ENCODE data around the gene ADAM12. TPM values are rescaled to one million over a fixed set of nuclear protein-coding genes. Genes with fewer than 3 reads are reported as not detected.
"Not testable (repeated sequence)": the region's sequence is repeated elsewhere in the genome, so short reads cannot be mapped to it uniquely, and the experiment has no call there.

The ADAM12 gene
- total and polyA plus RNA-seq, 7 donors = 0.01 to 3.3 (median 0.24) TPM; not detected in 2

DNA sequence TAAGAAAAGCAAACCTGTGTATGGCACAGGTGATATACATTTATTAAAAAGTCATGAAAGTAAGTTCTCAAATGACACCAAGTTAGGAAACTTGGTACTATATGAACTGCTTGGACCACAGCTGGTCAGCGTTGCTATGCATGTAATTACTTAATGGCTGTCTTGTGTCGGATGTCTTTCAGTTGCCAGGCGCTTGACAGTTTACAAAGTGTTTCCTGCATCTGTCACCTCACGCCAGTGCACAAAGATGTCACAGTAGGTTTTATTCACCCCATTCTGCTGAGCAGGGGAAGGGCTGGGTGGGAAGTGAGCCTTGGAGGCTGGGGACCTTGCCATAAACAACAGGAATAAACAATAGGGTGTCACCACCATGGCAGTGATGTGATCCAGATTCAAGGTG is 35.8 kb downstream of the ADAM12 start:
- H3K36me3 ChIP-seq (ENCODE audit: insufficient read depth in 1 of 2, low read depth in 1 of 2) = no peaks in the 10 kb centered on the region
- DNase-seq = no peak
- H3K27ac ChIP-seq = no peak overlapping the region
- TF ChIP-seq, protein P1, sequence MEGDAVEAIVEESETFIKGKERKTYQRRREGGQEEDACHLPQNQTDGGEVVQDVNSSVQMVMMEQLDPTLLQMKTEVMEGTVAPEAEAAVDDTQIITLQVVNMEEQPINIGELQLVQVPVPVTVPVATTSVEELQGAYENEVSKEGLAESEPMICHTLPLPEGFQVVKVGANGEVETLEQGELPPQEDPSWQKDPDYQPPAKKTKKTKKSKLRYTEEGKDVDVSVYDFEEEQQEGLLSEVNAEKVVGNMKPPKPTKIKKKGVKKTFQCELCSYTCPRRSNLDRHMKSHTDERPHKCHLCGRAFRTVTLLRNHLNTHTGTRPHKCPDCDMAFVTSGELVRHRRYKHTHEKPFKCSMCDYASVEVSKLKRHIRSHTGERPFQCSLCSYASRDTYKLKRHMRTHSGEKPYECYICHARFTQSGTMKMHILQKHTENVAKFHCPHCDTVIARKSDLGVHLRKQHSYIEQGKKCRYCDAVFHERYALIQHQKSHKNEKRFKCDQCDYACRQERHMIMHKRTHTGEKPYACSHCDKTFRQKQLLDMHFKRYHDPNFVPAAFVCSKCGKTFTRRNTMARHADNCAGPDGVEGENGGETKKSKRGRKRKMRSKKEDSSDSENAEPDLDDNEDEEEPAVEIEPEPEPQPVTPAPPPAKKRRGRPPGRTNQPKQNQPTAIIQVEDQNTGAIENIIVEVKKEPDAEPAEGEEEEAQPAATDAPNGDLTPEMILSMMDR (IDR thresholded peaks at IDR 0.05) = no peak
- peaks cover 9% of the 10 kb centered on the region for H3K9me3 ChIP-seq
- no peaks in the 10 kb centered on the region for H3K4me1 ChIP-seq
- ATAC-seq = no peak
- intact Hi-C loops (cut with DNase I) = no loop called here
- WGBS, 3 donors = 41 to 48% (median 42%) methylated on average over 4 of the region's 4 CpGs
- H3K27me3 ChIP-seq (ENCODE audit: insufficient read depth in 3 of 3, low read length in 2 of 3) = no peaks in the 10 kb centered on the region
- H3K4me3 ChIP-seq = no peak overlapping the region

DNA sequence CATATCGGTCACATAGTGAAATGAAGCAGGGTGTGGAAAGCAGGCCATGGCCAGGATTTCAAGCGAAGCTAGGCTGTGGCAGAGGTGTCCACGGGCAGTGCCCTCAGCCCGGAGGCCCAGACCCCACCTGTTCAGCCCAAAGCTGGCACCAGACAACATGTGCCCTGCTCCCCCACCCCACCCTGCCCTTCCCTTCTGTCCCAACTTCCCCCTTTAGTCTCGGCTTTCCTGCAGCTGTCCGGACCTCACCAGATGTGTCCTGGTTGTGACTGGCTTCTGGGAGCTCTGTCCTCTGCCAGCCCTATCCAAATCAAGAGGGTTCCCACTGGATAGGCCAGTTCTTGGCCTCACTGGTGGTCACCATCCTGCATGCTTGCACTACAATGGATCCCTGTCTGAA is 37.3 kb downstream of the ADAM12 start:
- H3K27ac ChIP-seq = no peak overlapping the region
- H3K4me1 ChIP-seq = no peaks in the 10 kb centered on the region
- no peaks in the 10 kb centered on the region for H3K9me3 ChIP-seq
- intact Hi-C loops (cut with DNase I) = no loop called here
- WGBS, 3 donors = 27 to 41% (median 37%) methylated on average over 6 of the region's 6 CpGs
- ATAC-seq (peak in 1 of 4 donors; percentile 17), DNase-seq (no peak)
- H3K36me3 ChIP-seq (ENCODE audit: insufficient read depth in 1 of 2, low read depth in 1 of 2) = no peaks in the 10 kb centered on the region
- no peak overlapping the region for H3K4me3 ChIP-seq
- TF ChIP-seq, protein P1 (IDR thresholded peaks at IDR 0.05) = no peak
- no peaks in the 10 kb centered on the region for H3K27me3 ChIP-seq (ENCODE audit: insufficient read depth in 3 of 3, low read length in 2 of 3)

DNA sequence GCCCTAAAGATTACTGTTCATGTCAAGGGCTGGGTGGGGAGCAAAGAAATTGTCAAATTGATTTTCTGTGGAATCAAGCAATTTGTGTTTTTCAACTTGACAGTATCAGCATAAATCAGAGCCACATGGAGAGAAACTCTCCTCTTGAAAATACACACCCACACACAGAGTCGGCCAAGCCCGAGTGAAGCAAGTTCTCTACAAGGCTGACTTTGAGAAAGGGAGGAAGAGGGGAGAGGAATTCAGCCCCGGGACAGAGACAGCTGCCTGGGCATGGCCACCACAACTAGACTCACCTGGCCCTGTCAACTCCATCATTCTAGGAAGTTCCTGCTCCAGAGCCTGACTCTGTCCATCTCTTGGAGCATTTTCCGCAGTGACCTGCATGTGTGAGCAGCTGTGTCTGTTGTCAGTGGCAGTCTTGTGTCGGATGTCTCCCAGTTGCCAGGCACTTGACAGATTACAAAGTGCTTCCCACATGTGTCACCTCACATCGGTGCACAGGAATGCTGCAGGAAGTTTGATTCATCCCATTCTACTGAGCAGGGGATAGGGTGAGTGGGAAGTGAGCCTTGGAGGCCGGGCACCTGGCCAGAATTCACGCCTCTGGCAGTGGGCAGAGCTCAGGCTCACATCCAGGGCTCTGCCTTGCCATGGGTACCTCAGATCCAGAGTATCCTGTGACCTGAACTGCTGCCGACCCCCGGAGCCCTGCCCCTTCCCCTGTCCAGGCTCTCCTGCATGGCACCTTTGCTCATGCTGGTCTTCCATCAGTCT is 37.9 kb downstream of the ADAM12 start:
- no peak overlapping the region for H3K27ac ChIP-seq
- intact Hi-C loops (cut with DNase I) = no loop called here
- H3K27me3 ChIP-seq (ENCODE audit: insufficient read depth in 3 of 3, low read length in 2 of 3) = no peaks in the 10 kb centered on the region
- peak in 1 of 2 donors; percentile 20 for DNase-seq
- no peaks in the 10 kb centered on the region for H3K36me3 ChIP-seq (ENCODE audit: insufficient read depth in 1 of 2, low read depth in 1 of 2)
- H3K9me3 ChIP-seq = no peaks in the 10 kb centered on the region
- TF ChIP-seq, protein P1 (IDR thresholded peaks at IDR 0.05) = no peak
- H3K4me1 ChIP-seq = no peaks in the 10 kb centered on the region
- WGBS, 3 donors = 10 to 25% (median 17%) methylated on average over 10 of the region's 10 CpGs
- ATAC-seq = peak in 1 of 4 donors; percentile 32
- H3K4me3 ChIP-seq = no peak overlapping the region

DNA sequence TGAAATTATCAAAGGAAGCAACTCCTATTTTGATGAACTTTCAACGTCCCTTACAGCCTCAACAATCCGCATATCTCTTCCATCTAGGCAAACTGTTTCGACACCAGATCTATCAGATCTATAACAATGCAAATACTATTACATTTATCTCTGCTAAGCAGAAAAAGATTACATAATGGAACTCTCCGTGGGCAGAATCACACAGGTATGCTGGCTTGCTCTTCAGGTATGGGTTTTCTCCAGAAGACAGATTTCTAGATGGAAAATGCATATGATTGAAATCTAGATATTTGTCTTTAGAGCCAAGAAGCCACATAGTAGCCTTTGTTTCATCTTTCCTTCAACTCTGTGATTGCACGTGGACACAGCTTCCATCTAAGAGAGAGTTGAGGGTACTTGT is 38.6 kb downstream of the ADAM12 start:
- ATAC-seq (no peak), DNase-seq (no peak)
- Histone ChIP-seq H3K27ac (no peak overlapping the region), H3K36me3 (ENCODE audit: insufficient read depth in 1 of 2, low read depth in 1 of 2) (no peaks in the 10 kb centered on the region), H3K4me1 (no peaks in the 10 kb centered on the region), H3K9me3 (no peaks in the 10 kb centered on the region), H3K27me3 (ENCODE audit: insufficient read depth in 3 of 3, low read length in 2 of 3) (no peaks in the 10 kb centered on the region), H3K4me3 (no peak overlapping the region)
- intact Hi-C loops (cut with DNase I) = no loop called here
- 63 to 72% (median 66%) methylated on average over 5 of the region's 5 CpGs for WGBS, 3 donors
- TF ChIP-seq, protein P1 (IDR thresholded peaks at IDR 0.05) = no peak

DNA sequence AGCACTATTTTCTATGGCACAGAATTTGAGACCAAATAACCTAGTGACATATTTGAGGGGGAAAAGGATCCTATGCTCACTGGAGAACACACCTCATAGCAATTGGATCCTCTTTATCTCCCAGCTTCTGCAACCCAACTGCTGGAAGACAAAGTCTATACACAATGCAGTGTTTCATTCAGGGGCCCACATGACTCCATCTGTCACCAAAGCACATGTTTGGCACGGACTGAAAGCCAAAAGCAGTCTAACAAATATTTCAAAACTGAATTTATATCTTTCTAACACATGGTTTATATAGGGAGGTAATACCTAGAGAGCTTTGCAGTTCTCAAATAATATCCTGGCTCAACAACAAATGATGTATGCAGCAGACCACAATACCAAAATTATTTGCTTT is 39.2 kb downstream of the ADAM12 start:
- H3K9me3 ChIP-seq = no peaks in the 10 kb centered on the region
- no peak overlapping the region for H3K27ac ChIP-seq
- H3K4me1 ChIP-seq = no peaks in the 10 kb centered on the region
- 11 to 37% (median 26%) methylated on average over 1 of the region's 1 CpG for WGBS, 3 donors
- no peak for ATAC-seq
- no peaks in the 10 kb centered on the region for H3K36me3 ChIP-seq (ENCODE audit: insufficient read depth in 1 of 2, low read depth in 1 of 2)
- H3K27me3 ChIP-seq (ENCODE audit: insufficient read depth in 3 of 3, low read length in 2 of 3) = no peaks in the 10 kb centered on the region
- intact Hi-C loops (cut with DNase I) = no loop called here
- no peak overlapping the region for H3K4me3 ChIP-seq
- no peak for DNase-seq
- TF ChIP-seq, protein P1 (IDR thresholded peaks at IDR 0.05) = no peak

DNA sequence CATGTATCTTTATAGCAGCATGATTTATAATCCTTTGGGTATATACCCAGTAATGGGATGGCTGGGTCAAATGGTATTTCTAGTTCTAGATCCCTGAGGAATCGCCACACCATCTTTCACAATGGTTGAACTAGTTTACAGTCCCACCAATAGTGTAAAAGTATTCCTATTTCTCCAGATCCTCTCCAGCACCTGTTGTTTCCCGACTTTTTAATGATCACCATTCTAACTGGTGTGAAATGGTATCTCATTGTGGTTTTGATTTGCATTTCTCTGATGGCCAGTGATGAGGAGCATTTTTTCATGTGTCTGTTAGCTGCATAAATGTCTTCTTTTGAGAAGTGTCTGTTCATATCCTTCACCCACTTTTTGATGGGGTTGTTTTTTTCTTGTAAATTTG is 44.8 kb downstream of the ADAM12 start:
- H3K27me3 ChIP-seq (ENCODE audit: insufficient read depth in 3 of 3, low read length in 2 of 3); H3K36me3 ChIP-seq (ENCODE audit: insufficient read depth in 1 of 2, low read depth in 1 of 2); H3K4me3 ChIP-seq; DNase-seq; ATAC-seq; intact Hi-C loops (cut with DNase I); H3K9me3 ChIP-seq; H3K27ac ChIP-seq; H3K4me1 ChIP-seq: not testable (repeated sequence)
- 94 to 96% (median 94%) methylated on average over 2 of the region's 2 CpGs for WGBS, 3 donors
